SK-N-SH (cell line): ENCODE results near the gene SF3A2.

Experiments used
- FOSL2 ChIP-seq: IDR thresholded peaks from 2 replicates; pipeline ENCODE4 v1.4.0; 2012; ENCODE audit warnings: low read depth, mild to moderate bottlenecking, moderate library complexity, borderline replicate concordance
- POLR2AphosphoS5 ChIP-seq: IDR thresholded peaks from 2 replicates; pipeline ENCODE4 v1.6.1; 2012; ENCODE audit warnings: low read depth, low read length
- RAD21 ChIP-seq: IDR thresholded peaks from 2 replicates; pipeline ENCODE4 v1.6.1; 2012; ENCODE audit warnings: mild to moderate bottlenecking, low read length
- RFX5 ChIP-seq: IDR thresholded peaks from 2 replicates; pipeline ENCODE4 v1.6.1; 2012; ENCODE audit warnings: mild to moderate bottlenecking, improper control_type of control experiment, low read length
- RXRA ChIP-seq: IDR thresholded peaks from 2 replicates; pipeline ENCODE4 v1.4.0; 2012; ENCODE audit warnings: low read depth, mild to moderate bottlenecking, borderline replicate concordance
- TF ChIP-seq, protein P1 (sequence below): fragments of 200-600 bp; sonication (generic); IDR thresholded peaks from 2 replicates; pipeline ENCODE4 v1.6.1; 2017; ENCODE audit warnings: antibody characterized with exemption, mild to moderate bottlenecking, moderate library complexity

DNA sequence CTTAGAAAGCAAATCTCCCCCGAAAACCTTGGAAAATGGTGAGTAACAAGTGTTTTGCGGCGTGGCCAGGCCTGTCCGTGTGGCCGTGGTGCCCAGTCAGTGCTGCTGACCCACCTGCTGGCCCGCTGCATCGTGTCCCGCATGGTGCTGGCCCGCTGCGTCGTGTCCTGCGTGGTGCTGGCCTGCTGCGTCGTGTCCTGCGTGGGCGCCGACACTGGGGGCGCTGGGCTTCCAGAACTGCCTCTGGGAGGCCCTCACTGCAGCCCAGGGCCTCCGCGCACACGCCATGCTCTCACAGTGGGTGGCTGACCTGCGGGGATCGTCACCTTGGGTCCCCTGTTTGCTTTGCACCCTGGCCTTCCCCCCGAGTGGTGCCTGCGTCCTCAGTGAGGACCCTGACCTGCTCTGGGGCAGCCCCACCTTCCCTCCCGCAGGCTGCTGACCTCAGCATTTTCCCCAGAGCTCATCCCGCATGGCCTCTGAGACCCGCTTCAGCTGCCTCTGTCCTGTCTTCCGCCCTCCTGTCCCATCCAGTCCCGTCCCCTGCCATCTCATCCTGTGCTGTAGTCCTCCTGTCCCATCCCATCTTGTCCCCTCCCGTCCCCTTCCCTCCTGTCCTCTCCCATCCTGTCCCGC, 11.1 kb upstream of the SF3A2 start:
- TF ChIP-seq, protein P1, sequence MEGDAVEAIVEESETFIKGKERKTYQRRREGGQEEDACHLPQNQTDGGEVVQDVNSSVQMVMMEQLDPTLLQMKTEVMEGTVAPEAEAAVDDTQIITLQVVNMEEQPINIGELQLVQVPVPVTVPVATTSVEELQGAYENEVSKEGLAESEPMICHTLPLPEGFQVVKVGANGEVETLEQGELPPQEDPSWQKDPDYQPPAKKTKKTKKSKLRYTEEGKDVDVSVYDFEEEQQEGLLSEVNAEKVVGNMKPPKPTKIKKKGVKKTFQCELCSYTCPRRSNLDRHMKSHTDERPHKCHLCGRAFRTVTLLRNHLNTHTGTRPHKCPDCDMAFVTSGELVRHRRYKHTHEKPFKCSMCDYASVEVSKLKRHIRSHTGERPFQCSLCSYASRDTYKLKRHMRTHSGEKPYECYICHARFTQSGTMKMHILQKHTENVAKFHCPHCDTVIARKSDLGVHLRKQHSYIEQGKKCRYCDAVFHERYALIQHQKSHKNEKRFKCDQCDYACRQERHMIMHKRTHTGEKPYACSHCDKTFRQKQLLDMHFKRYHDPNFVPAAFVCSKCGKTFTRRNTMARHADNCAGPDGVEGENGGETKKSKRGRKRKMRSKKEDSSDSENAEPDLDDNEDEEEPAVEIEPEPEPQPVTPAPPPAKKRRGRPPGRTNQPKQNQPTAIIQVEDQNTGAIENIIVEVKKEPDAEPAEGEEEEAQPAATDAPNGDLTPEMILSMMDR = no peak
- TF ChIP-seq RXRA = no peak
- no peak for TF ChIP-seq POLR2AphosphoS5
- no peak for TF ChIP-seq FOSL2
- no peak for TF ChIP-seq RFX5
- TF ChIP-seq RAD21 = no peak
